Activated CD8-positive, alpha-beta memory T cell treated with anti-CD3 and anti-CD28 coated beads, Interleukin-2, amount 50 U/mL, for 48 hours (primary cell): ENCODE measurements around the gene ZBTB49.
"Not testable (repeated sequence)": the region's sequence is repeated elsewhere in the genome, so short reads cannot be mapped to it uniquely, and the experiment has no call there.

Source experiments
- DNase-seq: peaks from one replicate; pipeline ENCODE4 v3.0.0-alpha.2; 2020

Gene ZBTB49

GRCh38 chr4:4289941-4290850 is at the start of gene ZBTB49, which contains the start of gene LYAR:
ZBTB49 (plus strand) TSS chr4:4290251; CDS start chr4:4299946, 9,695 bp downstream.
LYAR (minus strand) TSS chr4:4290154; CDS start chr4:4283742, 6,412 bp downstream.
- DNase-seq = peak; percentile 99

GRCh38 chr4:4245172-4245571 is 44.9 kb upstream of the ZBTB49 start:
- no peak for DNase-seq

GRCh38 chr4:4247696-4248028 is 42.4 kb upstream of the ZBTB49 start:
- DNase-seq = no peak

GRCh38 chr4:4248029-4248884 is 41.8 kb upstream of the ZBTB49 start, which contains the start of gene TMEM128:
TMEM128 (minus strand) TSS chr4:4248223; CDS start chr4:4248202, 21 bp downstream.
- peak; percentile 95 for DNase-seq

GRCh38 chr4:4248885-4249203 is 41.2 kb upstream of the ZBTB49 start:
- peak; percentile 56 for DNase-seq

GRCh38 chr4:4249342-4249741 is 40.7 kb upstream of the ZBTB49 start:
- peak; percentile 43 for DNase-seq

GRCh38 chr4:4249866-4250265 is 40.2 kb upstream of the ZBTB49 start:
- DNase-seq = no peak

GRCh38 chr4:4254199-4254598 is 35.9 kb upstream of the ZBTB49 start:
- peak; percentile 26 for DNase-seq

- DNase-seq = peak; percentile 42
These were observed 35.4 kb upstream of the ZBTB49 start for GRCh38 chr4:4254666-4255065.

- no peak for DNase-seq
These were observed 33.3 kb upstream of the ZBTB49 start for GRCh38 chr4:4256799-4257198.

- not testable (repeated sequence) for DNase-seq
These were observed 32.3 kb upstream of the ZBTB49 start for GRCh38 chr4:4257705-4258104.

- DNase-seq = peak; percentile 33
These were observed 30.5 kb upstream of the ZBTB49 start for GRCh38 chr4:4259484-4260100.

- DNase-seq = peak; percentile 39
These were observed 29.8 kb upstream of the ZBTB49 start for GRCh38 chr4:4260185-4260751.

- DNase-seq = no peak
These were observed 22.1 kb upstream of the ZBTB49 start for GRCh38 chr4:4267981-4268380.

- DNase-seq = no peak
These were observed 21.3 kb upstream of the ZBTB49 start for GRCh38 chr4:4268776-4269175.

- DNase-seq = no peak
These were observed 20.7 kb upstream of the ZBTB49 start for GRCh38 chr4:4269331-4269731.

GRCh38 chr4:4269856-4270255 is 20.2 kb upstream of the ZBTB49 start:
- DNase-seq = no peak

GRCh38 chr4:4270529-4270928 is 19.5 kb upstream of the ZBTB49 start:
- DNase-seq = no peak

- DNase-seq = no peak
These were observed 18.1 kb upstream of the ZBTB49 start for GRCh38 chr4:4271912-4272311.

- no peak for DNase-seq
These were observed 15.8 kb upstream of the ZBTB49 start for GRCh38 chr4:4274226-4274625.

- no peak for DNase-seq
These were observed 12.5 kb upstream of the ZBTB49 start for GRCh38 chr4:4277531-4277930.

GRCh38 chr4:4281787-4282186 is 8.3 kb upstream of the ZBTB49 start:
- no peak for DNase-seq
